ENCODE results near the gene CYS1. TPM values are rescaled to one million over a fixed set of nuclear protein-coding genes. Genes with fewer than 3 reads are reported as not detected.

The CYS1 gene
- total RNA-seq, 2 experiments from 2014 or later: not detected

DNA sequence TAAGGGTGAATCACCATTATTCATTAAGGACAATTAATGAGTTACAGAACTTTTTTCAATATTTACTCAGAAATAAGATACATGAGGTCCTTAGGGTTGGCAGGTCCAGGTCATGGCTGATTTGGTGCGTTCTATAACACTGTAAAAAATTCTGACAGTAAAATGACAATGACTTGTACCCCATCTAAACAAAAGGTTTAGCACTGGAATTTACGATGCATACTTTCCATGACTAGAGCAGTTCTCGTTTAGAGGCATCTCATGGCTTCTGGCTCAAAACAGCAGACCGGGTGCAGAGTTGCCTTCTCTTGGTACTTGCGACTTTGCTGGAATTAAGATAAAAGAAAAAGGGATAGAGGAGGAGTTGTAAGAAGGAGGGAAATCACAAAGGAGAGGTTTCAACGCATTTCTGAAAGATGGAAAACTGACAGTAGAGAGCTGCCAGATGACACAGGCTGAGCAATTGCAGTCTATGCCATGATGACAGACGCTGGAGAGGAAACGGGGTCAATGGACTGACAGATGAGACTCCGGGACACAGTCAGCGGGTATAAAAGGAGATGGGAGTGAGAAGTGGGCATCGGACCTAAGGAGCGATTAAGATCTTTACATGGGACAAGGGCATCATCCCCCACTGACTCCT lies 4.1 kb upstream of the CYS1 start:
- no peak for DNase-seq
- Mint-ChIP-seq H3K9me3 (no peaks in the 10 kb centered on the region), H3K4me3 (no peak overlapping the region), H3K27ac (no peak overlapping the region), H3K4me1 (peaks cover 12% of the 10 kb centered on the region), H3K36me3 (no peaks in the 10 kb centered on the region), H3K27me3 (peaks cover 70% of the 10 kb centered on the region)

DNA sequence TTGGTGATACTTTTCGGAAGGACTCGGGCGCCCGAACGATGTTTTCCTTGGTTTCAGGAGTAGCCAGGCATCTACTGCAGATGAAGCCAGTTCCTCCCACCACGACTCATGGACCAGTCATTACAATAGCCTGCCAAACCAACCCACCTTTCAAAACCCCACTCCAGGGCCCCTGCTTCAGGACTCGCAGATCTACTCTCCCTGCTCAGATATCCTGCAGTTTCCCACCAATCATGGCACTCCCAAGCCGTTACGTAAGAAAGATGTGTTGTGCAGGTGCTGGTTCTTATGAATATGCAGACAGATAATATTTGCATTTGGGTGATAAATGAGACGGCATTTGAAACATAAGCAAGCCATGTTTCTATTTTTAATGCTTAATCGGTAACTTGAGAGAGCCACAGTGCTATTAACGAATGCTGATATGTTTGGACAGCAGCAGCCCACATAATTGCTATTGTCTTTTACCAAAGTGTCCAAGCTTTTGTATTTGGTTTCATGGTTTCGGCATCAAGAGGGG lies 3.5 kb upstream of the CYS1 start:
- Mint-ChIP-seq H3K27me3 (peaks cover 71% of the 10 kb centered on the region), H3K27ac (no peak overlapping the region), H3K9me3 (no peaks in the 10 kb centered on the region), H3K36me3 (no peaks in the 10 kb centered on the region), H3K4me3 (no peak overlapping the region), H3K4me1 (peaks cover 15% of the 10 kb centered on the region)
- no peak for DNase-seq

GRCh38 chr2:10083046-10083445 lies 2.8 kb upstream of the CYS1 start:
- no peaks in the 10 kb centered on the region for H3K9me3 Mint-ChIP-seq
- H3K27ac Mint-ChIP-seq: no peak overlapping the region
- no peak overlapping the region for H3K4me3 Mint-ChIP-seq
- peaks cover 15% of the 10 kb centered on the region for H3K4me1 Mint-ChIP-seq
- H3K36me3 Mint-ChIP-seq: no peaks in the 10 kb centered on the region
- DNase-seq: no peak
- peaks cover 71% of the 10 kb centered on the region for H3K27me3 Mint-ChIP-seq

GRCh38 chr2:10080536-10081304 lies 509 bp upstream of the CYS1 start:
- no peaks in the 10 kb centered on the region for H3K36me3 Mint-ChIP-seq
- DNase-seq: peak; percentile 41
- peaks cover 15% of the 10 kb centered on the region for H3K4me1 Mint-ChIP-seq
- peak overlapping the region; percentile 29 for H3K4me3 Mint-ChIP-seq
- peaks cover 85% of the 10 kb centered on the region for H3K27me3 Mint-ChIP-seq
- no peaks in the 10 kb centered on the region for H3K9me3 Mint-ChIP-seq
- H3K27ac Mint-ChIP-seq: no peak overlapping the region

DNA sequence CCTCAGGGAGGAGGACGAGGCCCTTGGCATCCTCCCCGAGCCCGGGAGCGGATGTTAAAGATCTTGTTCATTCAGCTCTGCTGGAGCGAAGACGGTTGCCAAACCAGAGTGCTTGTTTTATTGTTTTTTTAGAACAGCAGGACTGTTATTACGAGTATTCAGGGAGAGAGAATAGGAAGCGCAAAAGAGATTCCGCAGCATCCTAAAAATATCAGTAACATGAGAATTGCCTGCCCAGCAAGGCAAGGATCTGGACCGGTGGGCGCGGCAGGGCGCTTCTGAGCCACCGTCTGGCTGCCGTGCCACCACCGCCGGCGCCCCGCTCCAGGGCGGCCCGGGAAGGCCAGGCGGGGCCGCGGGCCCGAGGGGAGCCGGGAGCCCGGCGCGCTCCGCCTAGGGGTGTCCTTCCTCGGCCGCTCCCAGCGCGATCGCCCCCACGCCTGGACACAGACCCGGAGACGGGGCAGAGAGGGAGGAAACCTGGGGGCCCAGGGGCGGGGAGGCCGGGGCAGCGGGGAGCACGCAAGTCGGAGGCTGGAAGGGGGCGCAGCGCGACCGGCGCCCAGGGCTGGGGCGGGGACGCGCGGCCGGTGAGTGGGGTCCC lies 843 bp downstream of the CYS1 start:
- H3K27ac Mint-ChIP-seq: no peak overlapping the region
- H3K4me3 Mint-ChIP-seq: peak overlapping the region; percentile 71
- H3K36me3 Mint-ChIP-seq: no peaks in the 10 kb centered on the region
- peaks cover 86% of the 10 kb centered on the region for H3K27me3 Mint-ChIP-seq
- H3K9me3 Mint-ChIP-seq: no peaks in the 10 kb centered on the region
- H3K4me1 Mint-ChIP-seq: peaks cover 15% of the 10 kb centered on the region
- peak; percentile 13 for DNase-seq

- no peaks in the 10 kb centered on the region for H3K36me3 Mint-ChIP-seq
- no peak for DNase-seq
- H3K9me3 Mint-ChIP-seq: no peaks in the 10 kb centered on the region
- no peak overlapping the region for H3K27ac Mint-ChIP-seq
- H3K4me3 Mint-ChIP-seq: peak overlapping the region; percentile 71
- peaks cover 13% of the 10 kb centered on the region for H3K4me1 Mint-ChIP-seq
- peaks cover 86% of the 10 kb centered on the region for H3K27me3 Mint-ChIP-seq
Measured at GRCh38 chr2:10078704-10079265, 1.4 kb downstream of the CYS1 start.

- Mint-ChIP-seq H3K36me3 (no peaks in the 10 kb centered on the region), H3K4me1 (peaks cover 9% of the 10 kb centered on the region), H3K27me3 (peaks cover 84% of the 10 kb centered on the region), H3K4me3 (no peak overlapping the region), H3K27ac (no peak overlapping the region), H3K9me3 (no peaks in the 10 kb centered on the region)
- no peak for DNase-seq
Measured at GRCh38 chr2:10078001-10078400, 2.2 kb downstream of the CYS1 start.

DNA sequence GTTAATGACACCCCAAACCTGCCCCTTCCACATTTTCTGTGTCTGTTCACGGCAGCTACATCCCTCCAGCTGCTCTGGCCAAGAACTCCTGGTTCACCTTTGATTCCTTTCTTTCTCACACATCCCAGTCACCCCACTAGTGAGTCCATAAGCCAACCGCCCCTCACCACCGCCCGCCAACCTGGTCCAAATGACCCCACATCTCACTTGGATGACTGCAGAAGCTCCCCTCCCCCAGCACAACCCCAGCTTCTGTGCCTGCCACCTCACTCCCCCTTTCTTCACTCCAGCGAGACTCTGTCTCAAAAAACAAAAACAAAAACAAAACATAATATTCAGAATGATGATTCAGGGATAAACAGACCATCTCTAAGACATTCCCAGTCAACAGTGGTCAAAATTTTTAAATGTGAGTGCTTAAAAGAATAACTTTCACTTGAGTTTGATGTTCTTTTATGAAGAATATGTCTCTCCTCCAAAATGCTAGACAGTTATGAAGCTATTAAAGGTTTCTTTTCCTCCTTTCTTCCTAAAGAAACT lies 3.2 kb downstream of the CYS1 start:
- H3K4me1 Mint-ChIP-seq: peaks cover 12% of the 10 kb centered on the region
- peaks cover 82% of the 10 kb centered on the region for H3K27me3 Mint-ChIP-seq
- no peak overlapping the region for H3K4me3 Mint-ChIP-seq
- H3K9me3 Mint-ChIP-seq: no peaks in the 10 kb centered on the region
- DNase-seq: no peak
- H3K27ac Mint-ChIP-seq: no peak overlapping the region
- no peaks in the 10 kb centered on the region for H3K36me3 Mint-ChIP-seq

- Mint-ChIP-seq H3K27me3 (peaks cover 80% of the 10 kb centered on the region), H3K9me3 (no peaks in the 10 kb centered on the region), H3K36me3 (no peaks in the 10 kb centered on the region), H3K4me3 (no peak overlapping the region), H3K4me1 (peaks cover 12% of the 10 kb centered on the region), H3K27ac (no peak overlapping the region)
- DNase-seq: no peak
Measured at GRCh38 chr2:10076511-10076910, 3.7 kb downstream of the CYS1 start.

- H3K4me1 Mint-ChIP-seq: peaks cover 6% of the 10 kb centered on the region
- no peak overlapping the region for H3K27ac Mint-ChIP-seq
- no peaks in the 10 kb centered on the region for H3K9me3 Mint-ChIP-seq
- no peak overlapping the region for H3K4me3 Mint-ChIP-seq
- no peak for DNase-seq
- peaks cover 75% of the 10 kb centered on the region for H3K27me3 Mint-ChIP-seq
- H3K36me3 Mint-ChIP-seq: no peaks in the 10 kb centered on the region
Measured at GRCh38 chr2:10075571-10076209, 4.5 kb downstream of the CYS1 start.

DNA sequence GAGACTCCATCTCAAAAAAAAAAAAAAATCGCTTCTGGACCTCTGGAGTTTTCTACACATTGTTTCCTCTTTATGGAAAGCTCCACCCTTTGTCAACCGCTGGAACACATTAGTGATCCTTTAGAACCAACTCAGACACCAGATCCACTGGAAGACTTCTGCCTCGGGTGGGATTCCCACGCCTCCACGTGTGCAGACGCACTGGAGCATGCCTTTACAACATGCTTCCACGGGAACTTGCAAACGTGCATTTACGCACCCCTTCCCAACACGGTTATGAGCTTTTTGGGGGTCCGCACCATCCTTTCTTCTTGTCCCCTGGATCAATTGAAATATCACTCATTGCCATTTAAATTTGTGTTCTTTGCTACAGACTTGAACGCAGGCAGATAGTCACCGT lies 5.1 kb downstream of the CYS1 start:
- Mint-ChIP-seq H3K36me3 (no peaks in the 10 kb centered on the region), H3K4me3 (no peak overlapping the region), H3K9me3 (no peaks in the 10 kb centered on the region), H3K27me3 (peaks cover 75% of the 10 kb centered on the region), H3K27ac (no peak overlapping the region), H3K4me1 (peaks cover 6% of the 10 kb centered on the region)
- no peak for DNase-seq

- no peak overlapping the region for H3K27ac Mint-ChIP-seq
- no peak overlapping the region for H3K4me3 Mint-ChIP-seq
- no peaks in the 10 kb centered on the region for H3K9me3 Mint-ChIP-seq
- H3K27me3 Mint-ChIP-seq: peaks cover 68% of the 10 kb centered on the region
- no peaks in the 10 kb centered on the region for H3K36me3 Mint-ChIP-seq
- peaks cover 3% of the 10 kb centered on the region for H3K4me1 Mint-ChIP-seq
- no peak for DNase-seq
Measured at GRCh38 chr2:10073706-10074105, 6.5 kb downstream of the CYS1 start.

- Mint-ChIP-seq H3K4me3 (no peak overlapping the region), H3K9me3 (peaks cover 4% of the 10 kb centered on the region), H3K27ac (no peak overlapping the region), H3K27me3 (peaks cover 60% of the 10 kb centered on the region), H3K36me3 (no peaks in the 10 kb centered on the region), H3K4me1 (peaks cover 3% of the 10 kb centered on the region)
- peak; percentile 72 for DNase-seq
Measured at GRCh38 chr2:10072656-10073480, 7.3 kb downstream of the CYS1 start.

DNA sequence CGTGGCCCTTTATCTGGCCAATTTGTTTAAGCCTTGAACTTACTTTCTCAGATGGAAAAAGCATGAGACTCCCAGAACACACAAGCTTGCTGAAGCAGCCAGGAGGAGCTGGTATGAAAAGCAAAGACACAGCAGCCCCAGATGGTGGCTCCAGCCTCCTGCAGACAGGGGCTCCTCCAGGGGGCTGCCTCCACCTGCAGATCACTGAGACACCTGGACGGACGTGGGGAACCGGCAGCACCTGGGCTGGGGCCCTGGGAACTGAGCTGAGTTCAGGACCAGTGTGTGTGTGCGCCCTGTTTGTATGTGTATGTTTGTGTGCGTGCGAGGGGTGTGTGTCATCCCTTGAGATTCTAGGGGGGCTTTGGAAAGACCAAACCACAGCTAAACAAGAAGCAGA lies 8.6 kb downstream of the CYS1 start:
- no peak for DNase-seq
- H3K4me1 Mint-ChIP-seq: peaks cover 3% of the 10 kb centered on the region
- peaks cover 47% of the 10 kb centered on the region for H3K27me3 Mint-ChIP-seq
- no peaks in the 10 kb centered on the region for H3K36me3 Mint-ChIP-seq
- no peak overlapping the region for H3K27ac Mint-ChIP-seq
- no peak overlapping the region for H3K4me3 Mint-ChIP-seq
- peaks cover 7% of the 10 kb centered on the region for H3K9me3 Mint-ChIP-seq
